Upper lobe of right lung (tissue), 1 donor: Measurements from ENCODE around the gene PNN. TPM values are rescaled to one million over a fixed set of nuclear protein-coding genes. Genes with fewer than 3 reads are reported as not detected.
"Not testable (repeated sequence)": the region's sequence is repeated elsewhere in the genome, so short reads cannot be mapped to it uniquely, and the experiment has no call there.

ENCODE experiments used
- ATAC-seq: fragments of 200-7000 bp; cut with Tn5 transposase; one replicate; pipeline ENCODE4 v1.9.1; 2020; ENCODE audit warnings: mild to moderate bottlenecking, moderate library complexity
- DNase-seq: peaks from one replicate; pipeline ENCODE4 v3.0.0-alpha.2; 2020
- H3K27ac ChIP-seq: fragments of 200-600 bp; one replicate; pipeline ENCODE4 v1.8.0; 2022
- H3K27me3 ChIP-seq: fragments of 200-600 bp; one replicate; pipeline ENCODE4 v1.8.0; 2022; ENCODE audit warnings: mild to moderate bottlenecking
- H3K36me3 ChIP-seq: fragments of 200-600 bp; one replicate; pipeline ENCODE4 v1.8.0; 2022
- H3K4me1 ChIP-seq: fragments of 200-600 bp; one replicate; pipeline ENCODE4 v1.8.0; 2022
- H3K4me3 ChIP-seq: fragments of 200-600 bp; one replicate; pipeline ENCODE4 v1.8.0; 2022; ENCODE audit warnings: mild to moderate bottlenecking
- H3K9me3 ChIP-seq: fragments of 200-600 bp; one replicate; pipeline ENCODE4 v1.8.0; 2022
- CTCF ChIP-seq: fragments of 200-600 bp; IDR thresholded peaks from one replicate; pipeline ENCODE4 v1.8.0; 2022; ENCODE audit warnings: antibody characterized with exemption
- intact Hi-C: fragments of 100-400 bp; cut with DNase I; formaldehyde crosslinking; loops from one replicate; pipeline ENCODE4 v1.11.0; 2022
- total RNA-seq: library from RNA; stranded (reverse); fragmentation: NEBNext Ultra II Directional; extraction: Animal tissue kit (Norgen Biotek cat#: 25700); gene quantifications from one replicate; pipeline ENCODE4 v1.2.1, GENCODE V29; 2021
- donor health status: DM: no; HTN: yes; CAD: no; lungs with severe emphysema.

Gene PNN
- total RNA-seq, 1 donor from 2014 or later, result 39.9 TPM

- no peak for DNase-seq
- intact Hi-C loops, result no loop called here
- no peaks in the 10 kb centered on the region for H3K36me3 ChIP-seq
- no peaks in the 10 kb centered on the region for H3K27me3 ChIP-seq
- no peak for ATAC-seq
- H3K27ac ChIP-seq, result no peak overlapping the region
- no peaks in the 10 kb centered on the region for H3K9me3 ChIP-seq
- no peaks in the 10 kb centered on the region for H3K4me1 ChIP-seq
- no peak for TF ChIP-seq CTCF
- no peak overlapping the region for H3K4me3 ChIP-seq
Observed at GRCh38 chr14:39230416-39231035, 55.5 kb downstream of the PNN start.

GRCh38 chr14:39231751-39232553 lies 56.9 kb downstream of the PNN start:
- intact Hi-C loops, result not testable (repeated sequence)

More at GRCh38 chr14:39231751-39232553, 56.9 kb downstream of the PNN start:
- not testable (repeated sequence) for H3K27ac ChIP-seq, DNase-seq, H3K36me3 ChIP-seq, H3K4me3 ChIP-seq, H3K27me3 ChIP-seq, H3K9me3 ChIP-seq, H3K4me1 ChIP-seq
- peak; percentile 73 for ATAC-seq
- TF ChIP-seq CTCF, result peak; percentile 31

Other genes with a start within 250 kb of the PNN start
- gene SEC23A, start 72.0 kb upstream of the PNN start, total RNA-seq, result 61.0 TPM
- gene GEMIN2, start 60.9 kb upstream of the PNN start, total RNA-seq, result 8.5 TPM
- gene TRAPPC6B, start 4.9 kb upstream of the PNN start, total RNA-seq, result 20.3 TPM
- gene MIA2, start 58.7 kb downstream of the PNN start, total RNA-seq, result 33.8 TPM